Stimulated activated CD8-positive, alpha-beta memory T cell treated with anti-CD3 and anti-CD28 coated beads, Interleukin-15, amount 100 ng/mL, for 48 hours (primary cell): ENCODE data around the gene TCF15.

Experiments
- DNase-seq, 2 donors: peaks; one replicate each; pipeline ENCODE4 v3.0.0-alpha.2; 2020; ENCODE audit warnings: low read depth in 2 of 2

The TCF15 gene

DNA sequence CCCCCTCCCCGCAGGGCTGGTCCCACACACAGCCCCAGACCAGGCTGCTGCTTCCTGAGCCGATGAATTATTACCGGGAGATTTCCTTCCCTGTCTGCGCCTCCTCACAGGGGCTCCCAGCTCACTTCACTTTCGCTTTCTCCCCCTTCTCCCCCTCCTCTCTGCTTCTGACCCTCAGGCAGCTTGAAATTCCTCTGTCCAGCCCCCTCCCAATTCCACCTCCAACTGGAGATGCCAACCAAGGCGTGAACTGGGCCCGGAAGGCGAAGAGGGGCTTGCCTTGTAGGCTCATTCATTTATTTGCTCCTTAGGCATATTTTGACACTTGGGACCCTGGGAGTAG lies 1.7 kb upstream of the TCF15 start:
- no peak for DNase-seq

DNA sequence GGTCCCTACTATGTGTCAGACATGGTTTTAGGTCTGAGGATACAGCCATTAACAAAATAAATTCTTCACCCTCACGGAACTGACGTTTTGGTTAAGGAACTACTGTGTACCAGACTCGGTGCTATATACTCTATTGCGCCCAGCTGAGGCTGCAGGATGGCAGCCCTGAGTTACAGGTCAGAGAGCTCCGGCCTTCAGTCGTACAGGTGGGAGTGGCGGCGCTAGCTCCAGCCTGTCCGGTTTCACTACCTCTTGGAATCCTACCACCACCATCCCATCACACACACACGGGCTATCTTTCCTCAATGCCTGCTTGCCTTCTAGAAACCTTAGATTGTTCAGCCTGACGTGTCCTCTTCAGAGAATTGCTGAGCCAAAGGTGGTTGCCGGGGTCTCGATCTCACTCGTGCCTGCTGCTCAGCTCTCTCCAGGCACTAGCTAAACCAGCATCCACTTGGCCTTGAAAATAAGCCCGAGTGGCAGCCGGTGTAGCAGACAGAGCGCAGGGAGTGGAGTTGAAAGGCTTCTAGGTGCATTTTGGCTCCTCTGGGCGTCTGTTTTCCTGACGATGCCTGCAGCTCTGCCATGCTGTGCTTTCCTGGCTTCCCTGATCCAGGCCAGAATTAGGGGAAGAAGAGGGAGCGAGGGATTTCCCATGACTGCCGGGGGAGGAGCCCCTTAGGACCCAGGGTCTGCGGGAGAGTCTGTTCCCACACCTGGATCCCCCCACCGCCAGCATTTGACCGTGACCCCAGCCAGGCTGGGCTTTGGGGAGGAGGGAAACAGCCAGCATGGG lies 1.1 kb upstream of the TCF15 start:
- DNase-seq: no peak

DNA sequence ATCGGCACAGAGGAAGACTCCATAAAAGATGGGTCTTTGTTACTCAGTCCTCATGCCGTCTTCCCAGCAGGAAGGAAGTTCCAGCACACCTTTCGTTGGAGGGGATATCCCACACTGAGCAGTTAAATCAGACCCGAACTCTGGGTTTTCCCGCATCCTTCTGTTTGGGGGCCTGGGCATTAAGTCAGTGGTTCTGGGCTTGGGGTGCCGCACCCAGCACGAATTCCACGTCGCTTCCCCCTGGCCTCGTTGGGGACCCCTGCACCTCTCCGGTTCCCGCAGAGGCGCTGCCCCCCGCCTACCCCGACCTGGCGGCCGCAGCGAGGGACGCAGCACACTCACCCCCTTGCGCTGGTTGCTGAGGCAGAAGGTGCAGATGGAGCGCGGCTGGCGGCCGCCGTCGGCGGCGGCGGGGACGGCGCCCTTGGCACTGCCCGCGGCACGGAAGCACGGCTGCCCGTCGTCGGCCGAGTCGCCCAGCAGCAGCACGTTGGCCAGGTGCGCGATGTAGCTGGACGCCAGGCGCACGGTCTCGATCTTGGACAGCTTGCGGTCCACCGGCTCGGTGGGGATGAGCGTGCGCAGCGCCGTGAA lies 641 bp downstream of the TCF15 start:
- no peak for DNase-seq

DNA sequence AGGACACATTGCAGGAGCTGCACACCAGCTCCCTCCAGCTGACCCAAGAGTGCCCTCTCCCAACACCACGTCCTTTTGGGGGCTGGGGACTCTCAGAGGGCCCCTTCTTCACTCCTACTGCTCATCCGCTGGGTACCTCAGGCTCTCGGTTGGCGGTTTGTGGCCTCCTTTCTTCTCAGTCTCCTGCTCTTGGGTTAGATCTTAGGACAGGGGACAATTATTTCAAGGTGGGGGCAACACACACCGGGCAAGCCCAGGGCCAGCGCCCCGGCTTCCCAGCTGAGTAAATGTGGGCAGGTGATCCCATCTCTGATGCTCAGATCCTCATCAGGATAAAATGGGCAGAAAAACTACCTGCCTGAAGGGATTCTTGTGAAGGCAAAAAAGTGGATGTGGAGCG lies 1.1 kb downstream of the TCF15 start:
- DNase-seq: no peak

DNA sequence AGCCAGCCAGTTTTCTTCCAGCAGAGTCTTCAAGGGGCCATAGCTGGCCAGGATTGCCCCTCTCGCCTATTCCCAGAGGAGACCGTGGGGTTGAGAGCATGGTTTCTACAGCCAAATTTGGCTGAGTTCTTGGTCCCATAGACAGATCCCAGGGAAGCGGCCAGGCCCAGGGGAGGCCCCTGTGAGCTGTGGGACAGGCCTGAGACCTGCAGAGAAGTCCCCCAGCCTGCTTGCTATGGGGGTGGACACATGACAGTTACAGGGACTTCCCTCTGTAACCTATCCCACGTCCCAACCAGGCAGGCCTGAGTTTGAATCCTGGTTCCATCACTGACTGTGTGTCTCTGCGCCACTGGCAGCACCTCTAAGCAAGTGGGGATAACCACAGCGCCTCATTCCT lies 2.6 kb downstream of the TCF15 start:
- no peak for DNase-seq

DNA sequence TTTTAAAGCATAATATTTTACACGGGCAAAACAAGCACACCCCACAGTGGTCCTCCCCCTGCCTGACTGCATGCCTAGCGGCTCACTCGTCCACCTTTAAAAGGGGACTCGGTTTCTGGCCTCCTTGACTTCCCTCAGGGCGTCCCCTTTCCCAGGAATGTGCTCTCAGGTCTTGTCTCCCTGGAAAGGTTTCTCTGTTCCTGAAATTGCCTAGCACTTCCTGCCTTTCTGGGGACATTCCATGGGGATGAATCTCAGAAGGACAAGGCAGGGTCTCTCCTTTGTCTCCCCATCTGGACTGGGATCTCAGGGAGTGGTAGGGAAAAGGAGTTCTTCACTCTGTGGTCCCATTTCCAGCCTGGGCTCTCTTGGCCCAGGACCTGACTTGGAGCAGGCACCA lies 4.9 kb downstream of the TCF15 start:
- DNase-seq: no peak

DNA sequence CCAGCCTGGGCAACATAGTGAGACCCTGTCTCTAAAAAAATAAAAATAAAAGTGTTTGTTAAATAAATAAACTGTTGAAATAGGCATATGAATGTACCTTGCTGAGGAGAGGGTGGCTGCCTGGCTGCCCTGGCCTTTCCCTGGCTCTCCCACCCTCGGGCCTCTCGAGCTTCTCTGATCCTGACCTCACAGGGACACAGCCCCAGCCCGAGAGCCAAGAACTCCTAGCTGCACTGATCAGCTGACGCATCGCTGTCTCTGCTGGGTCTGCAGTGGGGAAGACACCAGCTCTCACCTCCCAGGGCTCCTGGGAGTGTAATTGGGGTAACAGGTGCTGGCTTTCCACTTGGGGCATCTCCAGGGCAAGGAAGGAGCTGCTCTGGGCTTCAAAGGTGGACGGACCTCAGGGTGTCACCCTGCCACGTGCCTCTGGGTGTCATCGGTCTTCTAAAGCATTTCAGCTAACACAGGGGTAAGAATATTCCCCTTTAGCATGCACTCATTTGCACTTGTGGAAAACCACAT lies 6.9 kb downstream of the TCF15 start:
- DNase-seq: no peak

DNA sequence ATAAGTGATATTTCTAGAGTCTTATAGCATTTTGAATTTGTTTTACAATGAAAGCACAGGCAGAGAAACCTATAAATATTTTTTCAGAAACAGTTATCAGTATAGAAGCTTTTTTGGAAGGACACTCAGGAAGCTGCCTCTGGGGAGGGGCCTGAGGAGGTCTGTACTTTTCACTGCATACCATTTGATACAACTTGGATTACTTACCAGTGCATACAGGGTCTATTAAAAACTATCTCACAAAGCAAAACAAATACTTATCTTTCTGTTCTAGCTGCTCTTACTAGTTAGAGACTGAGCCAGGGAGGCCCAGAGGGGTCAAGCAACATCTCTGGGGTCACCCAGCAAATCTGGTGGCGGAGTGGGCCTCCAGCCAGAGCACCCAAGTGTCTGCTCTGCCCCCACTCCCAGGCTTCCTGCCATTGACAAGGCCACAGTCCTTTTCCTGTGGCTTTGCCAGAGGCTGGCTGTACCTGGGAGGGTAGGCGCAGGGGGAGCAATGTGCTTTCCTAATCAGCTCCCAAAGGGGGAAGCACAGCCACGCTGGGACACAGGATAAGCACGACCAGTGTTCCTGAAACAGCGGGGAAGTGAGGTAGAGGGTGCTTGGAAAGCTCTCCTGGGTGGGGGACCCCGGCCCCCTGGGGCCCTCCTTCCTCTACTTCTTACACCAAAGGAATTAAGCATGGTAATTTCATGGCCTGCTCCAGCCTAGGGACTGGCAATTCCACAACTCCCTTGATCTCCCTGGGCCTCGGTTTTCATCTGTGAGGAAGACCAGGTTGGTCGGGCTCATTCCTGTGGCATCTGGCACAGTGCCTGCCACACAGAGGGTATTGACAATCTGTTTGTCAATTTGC lies 7.8 kb downstream of the TCF15 start:
- DNase-seq: no peak

DNA sequence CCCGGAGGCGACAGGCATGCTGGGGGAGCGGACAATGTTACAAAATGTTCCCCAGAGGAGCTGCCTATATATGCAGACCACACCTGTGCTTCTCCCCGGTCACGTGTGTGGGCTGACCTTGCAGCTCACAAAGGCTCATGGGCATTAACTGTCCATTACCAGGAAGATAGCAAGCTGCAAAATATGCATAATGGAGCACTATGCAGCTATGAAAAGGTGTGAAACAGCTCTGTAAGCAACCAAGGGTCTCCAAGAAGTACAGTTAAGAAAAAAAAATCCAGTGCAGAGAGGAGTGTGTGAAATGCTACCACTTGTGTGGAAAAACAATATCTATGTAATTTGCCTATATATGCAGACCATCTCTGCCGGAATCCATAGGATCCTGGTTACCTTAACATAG lies 9.4 kb downstream of the TCF15 start:
- no peak for DNase-seq

DNA sequence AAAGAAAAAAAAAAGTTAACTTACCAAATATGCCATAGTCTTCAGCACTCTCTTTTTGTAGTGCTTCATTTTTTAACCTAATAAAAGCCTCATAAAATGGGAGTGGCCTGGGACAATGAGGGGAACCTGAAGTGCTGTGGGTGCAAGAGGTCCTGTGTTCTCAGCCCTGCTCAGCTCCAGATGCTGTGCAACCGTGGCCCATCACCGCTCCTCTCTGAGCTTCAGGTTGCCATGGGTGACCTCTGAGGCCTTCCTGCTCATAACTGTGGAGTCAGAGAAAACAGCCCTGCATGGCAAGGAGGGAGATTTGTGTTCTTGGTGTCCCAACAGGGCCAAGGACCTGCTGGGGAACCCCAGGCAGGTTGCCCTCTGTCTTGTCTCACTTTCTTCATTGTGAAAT lies 10.0 kb downstream of the TCF15 start:
- no peak for DNase-seq

DNA sequence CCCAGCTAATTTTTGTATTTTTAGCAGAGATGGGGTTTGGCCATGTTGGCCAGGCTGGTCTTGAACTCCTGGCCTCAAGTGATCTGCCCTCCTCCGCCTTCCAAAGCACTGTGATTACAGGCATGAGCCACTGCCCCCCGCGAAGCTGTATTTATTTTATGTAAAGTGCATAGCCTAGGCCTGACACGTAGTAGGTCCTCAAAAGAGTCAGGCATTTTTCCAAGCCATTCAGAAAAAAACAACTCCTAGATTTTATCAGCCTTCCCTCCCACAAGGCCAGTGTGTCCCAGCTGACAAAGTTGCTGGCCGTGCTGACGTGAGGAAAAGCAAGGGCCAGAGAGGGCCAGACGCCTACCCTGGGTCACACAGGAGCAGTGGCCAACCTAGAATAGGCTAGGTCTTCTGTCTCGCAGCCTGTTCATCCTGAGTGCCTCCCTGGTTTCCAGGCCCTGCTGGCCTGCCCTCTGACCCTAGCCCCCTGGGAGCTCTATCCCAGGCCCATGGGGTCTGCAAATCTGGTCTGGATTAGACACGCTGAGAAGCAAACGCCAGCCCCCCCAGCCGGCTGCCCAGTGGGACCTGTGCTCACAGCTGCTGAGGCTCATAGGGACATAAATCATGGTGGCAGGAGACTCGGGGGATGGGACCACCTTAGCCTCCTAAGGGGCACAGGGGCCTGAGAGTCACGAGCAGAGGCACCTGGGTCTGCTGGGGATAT lies 11.8 kb downstream of the TCF15 start:
- no peak for DNase-seq

DNA sequence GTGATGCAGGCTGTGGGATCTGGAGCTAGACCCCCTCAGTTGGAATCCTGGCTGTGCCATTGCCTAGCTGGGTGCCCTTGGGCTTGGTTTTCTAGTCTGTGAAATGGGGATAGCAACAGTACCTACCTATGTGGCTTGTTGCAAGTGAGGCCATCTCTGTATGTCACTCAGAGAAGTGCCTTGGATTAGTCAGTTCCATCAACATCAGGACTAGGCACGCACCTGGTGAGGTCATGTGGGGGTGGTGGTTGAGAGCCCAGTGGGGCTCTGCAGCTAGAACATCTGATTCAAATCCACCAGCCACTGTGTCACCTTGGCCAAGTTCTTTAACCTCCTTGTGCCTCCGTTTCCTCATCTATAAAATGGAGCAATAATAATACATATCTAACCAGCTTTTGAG lies 12.5 kb downstream of the TCF15 start:
- no peak for DNase-seq

DNA sequence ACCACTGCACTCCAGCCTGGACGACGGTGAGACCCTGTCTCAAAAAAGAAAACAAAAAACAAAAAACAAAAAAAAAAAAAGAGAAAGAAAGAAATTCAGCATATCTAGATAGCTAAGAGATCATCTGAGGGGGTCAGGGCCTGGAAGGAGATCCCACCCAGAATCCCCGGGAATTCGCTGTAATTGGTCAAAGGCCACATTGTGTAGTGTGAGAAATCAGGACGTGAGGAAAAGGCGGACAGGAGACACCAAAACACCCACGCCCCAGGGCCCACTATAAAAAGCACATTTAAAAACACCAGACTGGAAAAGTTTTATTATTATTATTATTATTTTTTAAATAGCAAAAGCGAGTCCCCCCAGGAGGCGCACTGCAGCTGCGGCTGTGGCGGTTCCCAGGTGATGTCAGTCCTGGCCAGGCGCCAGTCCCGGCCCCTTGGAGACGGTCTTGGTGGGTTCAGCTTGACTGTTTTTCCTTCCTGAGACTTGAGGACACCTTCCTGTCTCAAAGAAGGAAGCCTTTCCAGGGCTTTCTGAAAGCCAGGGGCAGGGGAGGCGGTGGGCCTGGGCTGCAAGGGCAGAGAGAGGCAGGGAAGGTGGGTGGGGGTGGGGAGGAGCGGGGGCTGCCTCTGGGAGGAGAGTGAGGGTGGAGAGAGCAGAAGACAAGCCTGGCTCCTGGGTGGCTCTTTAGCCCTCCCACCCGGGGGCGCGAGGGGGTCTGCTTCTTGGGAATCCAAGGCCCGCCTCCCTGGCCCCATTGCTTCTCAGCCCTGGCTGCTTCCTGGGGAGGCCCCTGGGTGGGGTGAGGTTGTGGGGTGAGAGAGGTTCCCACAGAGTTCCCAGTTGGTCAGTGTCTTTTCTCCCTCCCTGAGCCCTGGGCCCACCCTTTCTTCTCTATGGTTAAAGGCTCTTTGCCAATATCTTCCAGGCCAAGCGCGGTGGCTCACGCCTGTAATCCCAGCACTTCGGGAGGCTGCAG lies 14.5 kb downstream of the TCF15 start:
- no peak for DNase-seq

DNA sequence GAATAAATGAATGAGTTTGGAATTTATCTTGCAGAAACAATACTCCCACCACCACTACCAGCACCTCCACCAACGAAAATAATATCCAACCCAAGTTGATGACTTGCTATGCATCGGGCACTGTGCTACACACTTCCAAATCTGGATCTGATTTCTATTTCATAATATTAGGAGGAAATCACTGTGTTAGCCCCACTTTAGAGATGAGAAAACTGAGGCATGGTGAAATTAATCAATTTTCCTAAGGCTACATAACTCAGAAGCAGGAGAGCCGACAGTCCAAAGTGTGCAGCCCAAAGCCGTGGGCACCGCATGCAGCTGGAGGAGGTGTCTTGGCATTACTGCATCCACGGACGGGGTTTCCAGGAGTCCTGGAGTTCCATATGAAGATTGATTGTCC lies 17.6 kb downstream of the TCF15 start:
- DNase-seq: no peak

DNA sequence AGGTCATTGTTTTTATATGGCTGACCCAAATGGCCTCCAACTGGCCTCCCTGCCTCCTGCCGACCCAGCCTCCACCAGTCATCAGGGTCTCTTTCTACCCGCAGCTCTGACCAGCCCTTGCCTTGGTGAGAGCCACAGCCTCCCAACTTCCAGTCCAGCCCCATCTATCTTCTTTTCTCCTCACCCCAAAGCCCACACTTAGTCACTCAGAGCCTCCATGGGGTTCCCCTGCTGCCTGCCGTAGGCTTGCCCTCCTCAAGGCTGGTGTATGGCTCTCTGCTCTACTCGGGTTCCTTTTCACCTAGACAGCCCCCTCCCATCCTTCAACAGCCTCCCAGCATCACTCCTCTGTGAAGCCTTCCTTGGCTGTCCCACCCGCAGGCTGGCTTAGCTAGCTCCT lies 18.2 kb downstream of the TCF15 start:
- DNase-seq: no peak

DNA sequence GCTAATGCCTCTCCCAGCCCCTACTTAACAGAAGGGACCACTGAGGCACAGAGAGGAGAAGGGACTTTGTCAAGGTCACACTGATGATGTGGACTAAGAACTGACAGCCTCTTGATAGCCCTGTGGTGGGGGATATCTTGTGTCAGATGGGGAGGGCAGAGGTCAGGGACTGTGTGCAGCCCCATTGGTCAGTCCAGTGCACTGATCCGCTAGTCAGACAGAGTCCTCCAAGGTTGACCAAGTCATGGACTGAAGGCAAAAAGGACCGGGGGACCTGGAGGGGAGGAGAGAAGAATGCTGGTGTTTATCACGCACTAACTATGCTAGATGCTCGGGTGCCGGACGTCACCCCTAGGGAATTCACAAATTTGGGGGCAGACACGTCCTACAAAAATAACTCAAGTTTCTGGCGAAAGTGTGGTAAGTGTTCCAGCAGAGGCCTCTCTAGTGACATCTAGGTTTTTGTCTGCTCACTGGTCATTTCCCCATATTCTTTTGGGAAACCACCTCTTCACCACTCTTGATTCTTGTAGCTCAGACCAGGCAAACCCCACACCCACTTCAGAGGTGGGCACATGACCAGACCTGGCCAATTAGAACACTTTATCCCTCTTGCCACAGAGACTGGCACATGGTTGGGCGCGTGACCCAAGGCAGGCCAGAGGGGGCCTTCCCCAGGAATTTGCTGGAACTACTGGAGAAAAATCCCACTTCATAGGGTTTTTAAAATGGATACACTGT lies 21.0 kb downstream of the TCF15 start:
- no peak for DNase-seq

DNA sequence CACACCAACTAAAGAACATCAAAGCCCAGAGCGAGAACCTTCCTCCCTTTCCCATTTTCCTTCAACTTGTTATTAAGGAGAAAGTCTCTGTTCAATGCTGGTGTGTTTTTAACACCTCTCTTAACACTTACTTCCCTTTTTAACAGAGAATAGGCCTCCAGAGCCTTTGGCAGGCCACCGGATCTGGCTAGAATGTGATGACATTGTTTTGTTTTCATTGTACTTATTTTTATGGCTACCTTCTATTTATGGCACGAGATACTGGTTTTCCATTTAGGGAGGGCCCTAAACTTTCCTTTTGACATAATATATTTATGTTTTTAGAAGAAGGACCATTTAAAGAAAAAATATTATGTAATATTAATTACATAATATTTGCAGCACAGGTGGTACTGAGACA lies 21.6 kb downstream of the TCF15 start:
- DNase-seq: no peak

DNA sequence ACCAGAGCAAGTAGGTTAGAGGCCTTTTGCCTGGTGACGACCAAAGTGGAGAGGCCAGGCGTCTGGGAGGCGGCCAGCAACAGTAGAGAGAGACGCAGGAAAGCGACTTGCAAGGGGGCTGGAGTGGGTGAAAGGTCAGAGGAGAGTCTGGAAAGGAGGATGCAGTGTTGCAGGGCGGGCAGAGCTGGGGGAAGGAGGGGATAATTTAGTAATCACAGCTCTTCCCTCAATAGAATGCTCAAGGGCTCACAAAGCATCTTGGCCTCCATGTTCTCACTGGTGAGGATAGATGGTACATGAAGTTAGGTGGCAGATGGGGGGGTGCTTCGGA lies 25.2 kb downstream of the TCF15 start:
- DNase-seq: no peak

DNA sequence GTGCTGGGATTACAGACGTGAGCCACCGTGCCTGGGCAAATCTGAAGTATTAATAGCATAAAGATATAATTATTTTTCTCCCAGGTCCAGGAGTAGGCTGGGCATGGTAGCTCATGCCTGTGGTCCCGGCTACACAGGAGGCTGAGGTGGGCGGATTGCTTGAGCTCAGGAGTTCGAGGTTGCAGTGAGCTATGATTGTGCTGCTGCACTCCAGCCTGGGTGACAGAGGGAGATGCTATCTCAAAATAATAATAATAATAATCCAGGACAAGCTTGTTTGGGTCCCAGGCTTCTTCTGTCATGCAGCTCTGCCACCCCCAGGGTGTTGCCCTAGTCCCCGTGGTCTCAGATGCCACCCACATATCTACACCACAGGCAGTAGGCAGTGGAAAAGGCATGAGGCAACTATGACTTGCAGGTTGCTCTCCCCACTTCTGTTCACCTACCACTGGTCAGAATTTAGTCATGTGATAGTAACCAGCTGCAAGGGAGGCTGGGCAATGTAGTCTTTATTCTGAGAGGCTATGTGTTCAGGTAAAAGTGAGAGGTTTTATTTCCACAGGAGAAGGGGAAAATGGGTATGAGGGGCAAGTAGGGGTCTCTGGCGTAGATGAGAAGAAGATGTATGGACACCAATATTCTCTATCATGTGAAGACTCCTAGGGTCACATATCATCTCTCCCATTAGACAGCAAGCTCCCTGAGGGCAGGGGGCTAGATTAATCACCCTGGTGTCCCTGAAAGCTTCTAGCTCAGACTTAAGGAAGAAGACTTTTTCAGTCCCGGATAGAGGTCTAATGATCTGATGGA lies 25.7 kb downstream of the TCF15 start:
- DNase-seq: peak; percentile 4 to 13
